Neural progenitor cell (in vitro differentiated cells): ENCODE measurements around the gene KRT2. TPM values are rescaled to one million over a fixed set of nuclear protein-coding genes. Genes with fewer than 3 reads are reported as not detected.

Source experiments
- DNase-seq: peaks from one replicate; pipeline ENCODE4 v3.0.0-alpha.2; 2016; ENCODE audit warnings: low spot score
- H2AFZ ChIP-seq: fragments of 200-600 bp; sonication (generic); replicated peaks from 2 replicates; pipeline ENCODE4 v1.6.1; 2016; ENCODE audit warnings: antibody characterized with exemption
- H3F3A ChIP-seq: fragments of 200-600 bp; sonication (generic); 2 replicates; pipeline ENCODE4 v1.6.1; 2016; ENCODE audit warnings: antibody characterized with exemption, low read depth
- H3K27ac ChIP-seq: fragments of 200-600 bp; sonication (generic); 2 replicates; pipeline ENCODE4 v1.5.1; 2016; ENCODE audit warnings: mild to moderate bottlenecking
- H3K27me3 ChIP-seq: fragments of 200-600 bp; sonication (generic); 2 replicates; pipeline ENCODE4 v1.6.1; 2016; ENCODE audit warnings: mild to moderate bottlenecking, moderate library complexity
- H3K36me3 ChIP-seq: fragments of 200-600 bp; sonication (generic); 2 replicates; pipeline ENCODE4 v1.5.1; 2016
- H3K4me1 ChIP-seq: fragments of 200-600 bp; sonication (generic); 2 replicates; pipeline ENCODE4 v1.6.1; 2016; ENCODE audit warnings: mixed run types
- H3K4me2 ChIP-seq: fragments of 200-600 bp; sonication (generic); 2 replicates; pipeline ENCODE4 v1.6.1; 2016
- H3K4me3 ChIP-seq: fragments of 200-600 bp; sonication (generic); 2 replicates; pipeline ENCODE4 v1.5.1; 2016
- H3K79me2 ChIP-seq: fragments of 200-600 bp; sonication (generic); 2 replicates; pipeline ENCODE4 v1.6.1; 2016; ENCODE audit warnings: low read depth
- H3K9ac ChIP-seq: fragments of 200-600 bp; sonication (generic); 2 replicates; pipeline ENCODE4 v1.6.1; 2016
- H3K9me3 ChIP-seq: fragments of 200-600 bp; sonication (generic); 2 replicates; pipeline ENCODE4 v1.5.1; 2016; ENCODE audit warnings: low read depth
- H4K20me1 ChIP-seq: fragments of 200-600 bp; sonication (generic); 2 replicates; pipeline ENCODE4 v1.6.1; 2016; ENCODE audit warnings: low read depth
- H3K27ac Mint-ChIP-seq: 3 replicates; pipeline ENCODE4 v1.8.0; 2021; ENCODE audit warnings: mixed read lengths
- H3K27me3 Mint-ChIP-seq: 2 replicates; pipeline ENCODE4 v1.8.0; 2022; ENCODE audit warnings: low read depth, mild to moderate bottlenecking, inconsistent platforms, moderate library complexity, mixed read lengths; ENCODE audit not compliant: insufficient read depth
- H3K36me3 Mint-ChIP-seq: 3 replicates; pipeline ENCODE4 v1.8.0; 2021; ENCODE audit warnings: mixed read lengths
- H3K4me1 Mint-ChIP-seq: 3 replicates; pipeline ENCODE4 v1.8.0; 2021; ENCODE audit warnings: mixed read lengths
- H3K4me3 Mint-ChIP-seq: 3 replicates; pipeline ENCODE4 v1.8.0; 2021; ENCODE audit warnings: mild to moderate bottlenecking, moderate library complexity, mixed read lengths
- H3K9me3 Mint-ChIP-seq: 3 replicates; pipeline ENCODE4 v1.8.0; 2020; ENCODE audit warnings: mixed read lengths
- CTCF ChIP-seq: fragments of 200-600 bp; sonication (generic); IDR thresholded peaks from 2 replicates; pipeline ENCODE4 v1.5.1; 2017; ENCODE audit warnings: antibody characterized with exemption, mild to moderate bottlenecking
- EZH2 ChIP-seq: fragments of 200-600 bp; sonication (generic); IDR thresholded peaks from 2 replicates; pipeline ENCODE4 v1.6.1; 2017; ENCODE audit warnings: antibody characterized with exemption, mild to moderate bottlenecking, moderate library complexity
- EZH2phosphoT487 ChIP-seq: fragments of 200-600 bp; sonication (generic); IDR thresholded peaks from 2 replicates; pipeline ENCODE4 v1.6.1; 2017; ENCODE audit warnings: antibody characterized with exemption
- total RNA-seq: library from RNA; depleted of rRNA; stranded (reverse); fragments of >200 nt; gene quantifications from 2 replicates; pipeline ENCODE4 v1.2.3, GENCODE V29; 2015; ENCODE audit warnings: low replicate concordance

KRT2 gene
- total RNA-seq, 1 donor from 2014 or later, result not detected

- Histone ChIP-seq H3K9me3 (no peaks in the 10 kb centered on the region), H3K27ac (no peak overlapping the region), H3K4me2 (no peak overlapping the region), H3K9ac (no peak overlapping the region), H3K79me2 (no peaks in the 10 kb centered on the region), H3K4me1 (peaks cover 21% of the 10 kb centered on the region), H3K27me3 (no peaks in the 10 kb centered on the region), H2AFZ (no peak overlapping the region), H3F3A (no peaks in the 10 kb centered on the region), H3K4me3 (no peak overlapping the region), H4K20me1 (no peaks in the 10 kb centered on the region), H3K36me3 (no peaks in the 10 kb centered on the region)
- no peak for DNase-seq
- TF ChIP-seq EZH2 (no peak), EZH2phosphoT487 (no peak), CTCF (no peak)
- H3K27ac Mint-ChIP-seq, result no peak overlapping the region
- no peaks in the 10 kb centered on the region for H3K9me3 Mint-ChIP-seq
- H3K4me1 Mint-ChIP-seq, result peaks cover 5% of the 10 kb centered on the region
- H3K4me3 Mint-ChIP-seq, result no peak overlapping the region
- H3K36me3 Mint-ChIP-seq, result no peaks in the 10 kb centered on the region
- peaks cover 3% of the 10 kb centered on the region for H3K27me3 Mint-ChIP-seq
Measured at GRCh38 chr12:52618866-52619265, 33.1 kb downstream of the KRT2 start.

GRCh38 chr12:52618216-52618615 is 33.8 kb downstream of the KRT2 start, which contains the start of gene KRT73:
KRT73 (minus strand) TSS chr12:52618559; CDS start chr12:52618524, 35 bp downstream.
- Mint-ChIP-seq H3K9me3 (no peaks in the 10 kb centered on the region), H3K36me3 (no peaks in the 10 kb centered on the region), H3K4me3 (no peak within 1 kb of the TSS), H3K27ac (no peak within 1 kb of the TSS), H3K4me1 (peaks cover 5% of the 10 kb centered on the region), H3K27me3 (peaks cover 3% of the 10 kb centered on the region)
- peaks cover 19% of the 10 kb centered on the region for H3K4me1 ChIP-seq
- no peak within 1 kb of the TSS for H3K9ac ChIP-seq
- H4K20me1 ChIP-seq, result no peaks in the 10 kb centered on the region
- no peak within 1 kb of the TSS for H2AFZ ChIP-seq
- H3K9me3 ChIP-seq, result no peaks in the 10 kb centered on the region
- H3K79me2 ChIP-seq, result no peaks in the 10 kb centered on the region
- no peaks in the 10 kb centered on the region for H3K36me3 ChIP-seq
- H3F3A ChIP-seq, result no peaks in the 10 kb centered on the region
- no peak within 1 kb of the TSS for H3K4me3 ChIP-seq
- H3K27me3 ChIP-seq, result no peaks in the 10 kb centered on the region
- H3K27ac ChIP-seq, result no peak within 1 kb of the TSS
- no peak within 1 kb of the TSS for H3K4me2 ChIP-seq
- TF ChIP-seq CTCF, result no peak
- TF ChIP-seq EZH2phosphoT487, result no peak
- no peak for TF ChIP-seq EZH2
- DNase-seq, result no peak

GRCh38 chr12:52617403-52617785 is 34.6 kb downstream of the KRT2 start:
- Mint-ChIP-seq H3K4me1 (no peaks in the 10 kb centered on the region), H3K27ac (no peak overlapping the region), H3K4me3 (no peak overlapping the region), H3K9me3 (no peaks in the 10 kb centered on the region), H3K27me3 (peaks cover 3% of the 10 kb centered on the region), H3K36me3 (no peaks in the 10 kb centered on the region)
- Histone ChIP-seq H2AFZ (no peak overlapping the region), H4K20me1 (no peaks in the 10 kb centered on the region), H3F3A (no peaks in the 10 kb centered on the region), H3K9me3 (no peaks in the 10 kb centered on the region), H3K4me3 (no peak overlapping the region), H3K27ac (no peak overlapping the region), H3K4me1 (peaks cover 11% of the 10 kb centered on the region), H3K79me2 (no peaks in the 10 kb centered on the region), H3K36me3 (no peaks in the 10 kb centered on the region), H3K27me3 (no peaks in the 10 kb centered on the region), H3K4me2 (no peak overlapping the region), H3K9ac (no peak overlapping the region)
- no peak for DNase-seq
- TF ChIP-seq EZH2phosphoT487, result no peak
- no peak for TF ChIP-seq EZH2
- TF ChIP-seq CTCF, result no peak
